Activated naive CD8-positive, alpha-beta T cell treated with anti-CD3 and anti-CD28 coated beads for 36 hours (primary cell): Measurements from ENCODE around the gene FGF18. TPM values are rescaled to one million over a fixed set of nuclear protein-coding genes. Genes with fewer than 3 reads are reported as not detected.
"Not testable (repeated sequence)": the region's sequence is repeated elsewhere in the genome, so short reads cannot be mapped to it uniquely, and the experiment has no call there.

Source experiments
- DNase-seq: peaks from one replicate; pipeline ENCODE4 v3.0.0; 2021
- H3K27ac Mint-ChIP-seq: one replicate; pipeline ENCODE4 v1.8.0; 2022; ENCODE audit warnings: mild to moderate bottlenecking, moderate library complexity, mixed read lengths
- H3K27me3 Mint-ChIP-seq: one replicate; pipeline ENCODE4 v1.8.0; 2022; ENCODE audit warnings: mild to moderate bottlenecking, mixed read lengths
- H3K36me3 Mint-ChIP-seq: one replicate; pipeline ENCODE4 v1.8.0; 2021; ENCODE audit warnings: mild to moderate bottlenecking, mixed read lengths
- H3K4me1 Mint-ChIP-seq: one replicate; pipeline ENCODE4 v1.8.0; 2021; ENCODE audit warnings: mixed read lengths
- H3K4me3 Mint-ChIP-seq: one replicate; pipeline ENCODE4 v1.8.0; 2022; ENCODE audit warnings: mild to moderate bottlenecking, moderate library complexity, mixed read lengths
- H3K9me3 Mint-ChIP-seq: one replicate; pipeline ENCODE4 v1.8.0; 2022; ENCODE audit warnings: mixed read lengths
- total RNA-seq, 2 experiments: library from RNA; stranded (reverse); gene quantifications; one replicate each; pipeline ENCODE4 v1.2.3, GENCODE V29; 2021

The FGF18 gene
- total RNA-seq, 2 experiments from 2014 or later, result 0.21 to 0.28 TPM

DNA sequence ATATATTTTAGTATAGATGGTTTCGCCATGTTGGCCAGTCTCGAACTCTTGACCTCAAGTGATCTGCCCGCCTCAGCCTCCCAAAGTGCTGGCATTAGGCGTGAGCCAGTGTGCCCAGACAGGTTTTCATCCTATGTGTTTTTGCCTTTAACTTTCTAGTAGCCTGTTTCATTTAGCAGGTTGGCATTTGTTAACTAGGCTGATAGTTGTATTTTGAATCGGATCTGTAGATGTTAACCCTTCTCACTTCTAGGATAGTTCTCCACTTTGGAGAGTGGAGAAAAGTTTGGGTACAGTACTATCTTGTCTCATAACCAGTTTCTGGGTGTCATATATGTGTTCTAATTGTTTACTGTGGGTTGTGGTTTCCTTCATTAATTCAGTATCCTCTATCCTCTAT, 7.3 kb upstream of the FGF18 start:
- Mint-ChIP-seq H3K36me3 (peaks cover 54% of the 10 kb centered on the region), H3K4me1 (peaks cover 25% of the 10 kb centered on the region), H3K27me3 (peaks cover 3% of the 10 kb centered on the region), H3K4me3 (no peak overlapping the region), H3K27ac (peak overlapping the region; percentile 35), H3K9me3 (no peaks in the 10 kb centered on the region)
- DNase-seq, result no peak

DNA sequence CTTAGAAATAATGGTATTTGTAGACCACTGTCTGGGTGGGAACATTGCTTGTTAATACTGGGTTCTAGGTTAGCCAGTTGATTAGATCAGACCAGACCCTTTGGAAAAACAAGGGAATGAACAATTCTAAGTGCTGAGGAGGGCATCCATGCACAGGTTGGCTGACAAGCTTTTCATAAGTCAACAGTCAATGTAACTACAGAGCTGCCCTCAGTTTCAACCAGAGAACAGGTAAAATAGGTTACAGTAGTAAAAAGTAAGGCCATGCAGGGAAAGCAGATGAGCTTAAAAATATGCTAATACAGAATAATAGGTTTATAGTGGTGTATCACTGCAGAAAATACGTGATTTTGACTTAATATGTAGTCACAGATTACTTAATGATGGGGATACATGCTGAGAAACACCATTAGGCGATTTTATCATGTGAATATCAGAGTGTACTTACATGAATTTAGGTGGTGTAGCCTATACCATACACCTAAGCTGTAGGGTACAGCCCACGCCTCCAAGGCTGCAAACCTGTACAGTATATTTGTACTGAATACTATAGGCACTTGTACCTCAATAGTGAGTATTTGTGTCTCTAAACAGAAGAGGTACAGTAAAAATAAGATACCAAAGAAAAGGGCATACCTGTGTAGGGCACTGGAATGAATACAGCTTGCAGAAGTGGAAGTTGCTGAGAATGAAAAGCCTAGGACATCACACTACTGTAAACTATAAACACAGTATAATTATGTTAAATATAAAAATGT, 6.1 kb upstream of the FGF18 start:
- Mint-ChIP-seq H3K27ac (peak overlapping the region; percentile 46), H3K27me3 (peaks cover 3% of the 10 kb centered on the region), H3K4me1 (peaks cover 15% of the 10 kb centered on the region), H3K4me3 (no peak overlapping the region), H3K9me3 (no peaks in the 10 kb centered on the region), H3K36me3 (peaks cover 42% of the 10 kb centered on the region)
- DNase-seq, result no peak

DNA sequence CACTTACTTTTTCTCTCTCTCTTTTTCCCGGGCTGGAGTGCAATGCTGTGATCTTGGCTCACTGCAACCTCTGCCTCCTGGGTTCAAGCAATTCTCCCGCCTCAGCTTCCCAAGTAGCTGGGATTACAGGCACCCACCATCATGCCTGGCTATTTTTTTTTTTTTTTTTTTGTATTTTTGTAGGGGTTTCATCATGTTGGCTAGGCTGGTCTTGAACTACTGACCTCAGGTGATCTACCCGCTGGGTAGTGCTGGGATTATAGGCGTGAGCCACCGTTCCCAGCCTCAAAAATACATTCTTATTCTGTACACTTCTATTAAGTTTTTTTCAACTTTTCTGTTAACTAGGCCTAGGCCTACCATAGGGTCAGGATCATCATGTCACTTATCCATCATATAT, 5.5 kb upstream of the FGF18 start:
- H3K27ac Mint-ChIP-seq, result peak overlapping the region; percentile 63
- H3K4me1 Mint-ChIP-seq, result peaks cover 17% of the 10 kb centered on the region
- H3K9me3 Mint-ChIP-seq, H3K27me3 Mint-ChIP-seq, DNase-seq, H3K4me3 Mint-ChIP-seq: not testable (repeated sequence)
- peaks cover 38% of the 10 kb centered on the region for H3K36me3 Mint-ChIP-seq

DNA sequence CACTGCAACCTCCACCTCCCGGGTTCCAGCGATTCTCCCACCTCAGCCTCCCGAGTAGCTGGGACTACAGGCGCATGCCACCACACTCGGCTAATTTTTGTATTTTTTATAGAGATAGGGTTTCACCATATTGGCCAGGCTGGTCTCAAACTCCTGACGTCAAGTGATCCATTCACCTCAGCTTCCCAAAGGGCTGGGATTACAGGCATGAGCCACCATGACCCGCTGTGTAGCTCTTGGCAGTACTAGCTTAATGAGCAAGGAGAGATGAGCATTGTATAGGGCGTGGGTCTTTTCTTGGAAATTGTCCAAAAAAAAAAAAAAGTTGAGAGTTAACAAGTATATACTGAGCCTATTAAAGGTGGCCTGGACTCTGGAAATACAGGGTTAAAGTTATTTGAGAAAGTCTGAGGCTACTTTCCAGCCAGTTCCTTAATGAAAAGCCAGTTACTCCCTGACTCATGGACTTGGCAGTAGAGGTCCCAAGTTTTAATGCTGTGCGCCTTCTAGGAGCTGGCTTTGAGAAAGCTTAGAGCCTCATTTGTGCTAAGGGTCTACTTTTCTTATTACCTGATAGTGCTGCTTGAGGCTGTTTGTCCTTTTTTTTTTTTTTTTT, 4.2 kb upstream of the FGF18 start:
- H3K4me1 Mint-ChIP-seq, result peaks cover 13% of the 10 kb centered on the region
- H3K27ac Mint-ChIP-seq, result no peak overlapping the region
- DNase-seq, result no peak
- peaks cover 30% of the 10 kb centered on the region for H3K36me3 Mint-ChIP-seq
- H3K27me3 Mint-ChIP-seq, result peaks cover 6% of the 10 kb centered on the region
- no peaks in the 10 kb centered on the region for H3K9me3 Mint-ChIP-seq
- no peak overlapping the region for H3K4me3 Mint-ChIP-seq

DNA sequence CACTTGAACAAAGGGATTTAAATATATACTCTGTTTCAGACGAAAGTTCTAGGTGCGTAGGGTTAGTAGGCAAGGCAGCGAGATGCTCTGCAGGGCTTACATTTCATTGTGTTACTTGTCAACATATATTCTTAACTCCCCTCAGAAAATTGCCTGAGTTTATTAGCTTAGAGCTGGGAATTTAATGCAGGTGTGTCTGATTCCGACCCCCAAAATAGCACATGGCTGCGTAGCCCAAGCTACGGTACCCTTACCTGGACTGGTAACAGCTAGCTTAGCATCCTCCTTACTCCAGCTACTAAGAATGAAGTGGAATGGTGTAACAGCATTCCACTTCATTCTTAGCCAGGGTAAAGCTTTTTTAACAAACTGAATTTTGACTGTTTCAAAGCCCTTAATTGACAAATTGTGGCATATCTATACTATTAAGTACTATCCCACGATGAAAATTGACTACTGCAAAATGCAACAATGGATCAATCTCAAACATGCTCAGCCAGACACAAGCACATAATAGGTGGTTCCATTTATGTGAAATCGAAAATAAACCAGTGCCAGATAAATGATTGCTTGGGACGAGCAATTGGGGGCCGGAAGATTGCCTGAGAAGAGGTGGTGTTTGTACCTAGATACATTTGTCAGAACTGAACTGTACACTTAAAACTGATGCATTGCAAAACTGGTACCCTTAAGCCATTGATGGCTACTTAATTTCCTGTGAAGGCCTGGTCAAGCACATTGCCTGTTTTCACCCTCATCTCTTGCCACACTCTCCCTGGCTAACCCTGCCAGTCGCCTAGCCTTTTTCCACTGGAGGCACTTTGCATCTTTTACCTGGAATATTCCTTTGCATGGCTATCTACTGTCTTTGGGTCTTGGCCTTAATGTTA, 3.0 kb upstream of the FGF18 start:
- Mint-ChIP-seq H3K4me3 (no peak overlapping the region), H3K27me3 (peaks cover 16% of the 10 kb centered on the region), H3K36me3 (peaks cover 19% of the 10 kb centered on the region), H3K9me3 (no peaks in the 10 kb centered on the region), H3K27ac (no peak overlapping the region), H3K4me1 (peaks cover 16% of the 10 kb centered on the region)
- no peak for DNase-seq

DNA sequence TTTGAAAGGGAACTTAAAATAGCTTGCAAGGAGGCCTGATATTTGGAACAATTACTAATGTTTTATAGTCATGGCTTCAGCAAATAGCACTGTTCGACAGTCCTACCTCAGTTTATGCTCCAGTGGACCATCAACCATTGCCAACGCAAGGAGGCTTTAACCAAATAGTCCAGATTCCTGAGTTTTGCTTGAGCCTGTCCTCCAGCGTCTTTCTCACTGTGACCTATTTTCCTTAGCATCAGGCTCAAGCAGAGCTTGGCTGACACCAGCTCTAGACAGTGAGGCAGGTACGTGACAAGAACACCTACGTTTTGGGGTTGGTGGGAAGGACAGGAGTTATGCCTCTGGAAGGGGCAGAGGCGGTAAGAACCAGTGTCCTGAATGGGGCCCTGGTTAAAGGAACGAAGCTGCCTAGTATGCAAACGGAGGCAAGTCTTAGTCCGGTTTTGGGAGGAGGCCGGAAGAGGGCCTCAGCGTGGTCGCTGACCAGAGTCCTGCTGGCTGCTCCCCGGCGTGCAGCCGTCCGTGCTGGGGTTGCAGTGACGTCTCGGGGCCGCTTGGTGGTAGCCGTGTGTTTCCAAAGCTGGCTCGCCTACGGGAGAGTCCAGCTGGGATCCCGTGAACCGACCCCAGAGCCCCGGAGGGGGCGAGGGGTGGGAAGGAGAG, 998 bp upstream of the FGF18 start:
- H3K27me3 Mint-ChIP-seq, result peaks cover 33% of the 10 kb centered on the region
- H3K9me3 Mint-ChIP-seq, result no peaks in the 10 kb centered on the region
- no peak overlapping the region for H3K27ac Mint-ChIP-seq
- H3K4me1 Mint-ChIP-seq, result peaks cover 11% of the 10 kb centered on the region
- DNase-seq, result peak; percentile 66
- H3K4me3 Mint-ChIP-seq, result peak overlapping the region; percentile 61
- peaks cover 2% of the 10 kb centered on the region for H3K36me3 Mint-ChIP-seq

DNA sequence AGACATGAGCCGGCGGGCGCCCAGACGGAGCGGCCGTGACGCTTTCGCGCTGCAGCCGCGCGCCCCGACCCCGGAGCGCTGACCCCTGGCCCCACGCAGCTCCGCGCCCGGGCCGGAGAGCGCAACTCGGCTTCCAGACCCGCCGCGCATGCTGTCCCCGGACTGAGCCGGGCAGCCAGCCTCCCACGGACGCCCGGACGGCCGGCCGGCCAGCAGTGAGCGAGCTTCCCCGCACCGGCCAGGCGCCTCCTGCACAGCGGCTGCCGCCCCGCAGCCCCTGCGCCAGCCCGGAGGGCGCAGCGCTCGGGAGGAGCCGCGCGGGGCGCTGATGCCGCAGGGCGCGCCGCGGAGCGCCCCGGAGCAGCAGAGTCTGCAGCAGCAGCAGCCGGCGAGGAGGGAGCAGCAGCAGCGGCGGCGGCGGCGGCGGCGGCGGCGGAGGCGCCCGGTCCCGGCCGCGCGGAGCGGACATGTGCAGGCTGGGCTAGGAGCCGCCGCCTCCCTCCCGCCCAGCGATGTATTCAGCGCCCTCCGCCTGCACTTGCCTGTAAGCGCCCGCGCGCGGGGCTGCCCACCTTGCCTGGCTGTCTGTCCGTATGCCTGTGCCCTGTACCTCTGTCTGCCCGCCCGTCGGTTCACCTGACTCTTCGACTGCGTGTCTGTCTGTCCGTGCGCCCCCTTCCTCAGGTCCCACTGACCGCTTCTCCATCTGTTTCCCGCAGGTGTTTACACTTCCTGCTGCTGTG, 412 bp downstream of the FGF18 start:
- Mint-ChIP-seq H3K9me3 (no peaks in the 10 kb centered on the region), H3K4me3 (peak overlapping the region; percentile 69), H3K27ac (no peak overlapping the region), H3K4me1 (peaks cover 11% of the 10 kb centered on the region), H3K27me3 (peaks cover 43% of the 10 kb centered on the region), H3K36me3 (no peaks in the 10 kb centered on the region)
- DNase-seq, result peak; percentile 56

DNA sequence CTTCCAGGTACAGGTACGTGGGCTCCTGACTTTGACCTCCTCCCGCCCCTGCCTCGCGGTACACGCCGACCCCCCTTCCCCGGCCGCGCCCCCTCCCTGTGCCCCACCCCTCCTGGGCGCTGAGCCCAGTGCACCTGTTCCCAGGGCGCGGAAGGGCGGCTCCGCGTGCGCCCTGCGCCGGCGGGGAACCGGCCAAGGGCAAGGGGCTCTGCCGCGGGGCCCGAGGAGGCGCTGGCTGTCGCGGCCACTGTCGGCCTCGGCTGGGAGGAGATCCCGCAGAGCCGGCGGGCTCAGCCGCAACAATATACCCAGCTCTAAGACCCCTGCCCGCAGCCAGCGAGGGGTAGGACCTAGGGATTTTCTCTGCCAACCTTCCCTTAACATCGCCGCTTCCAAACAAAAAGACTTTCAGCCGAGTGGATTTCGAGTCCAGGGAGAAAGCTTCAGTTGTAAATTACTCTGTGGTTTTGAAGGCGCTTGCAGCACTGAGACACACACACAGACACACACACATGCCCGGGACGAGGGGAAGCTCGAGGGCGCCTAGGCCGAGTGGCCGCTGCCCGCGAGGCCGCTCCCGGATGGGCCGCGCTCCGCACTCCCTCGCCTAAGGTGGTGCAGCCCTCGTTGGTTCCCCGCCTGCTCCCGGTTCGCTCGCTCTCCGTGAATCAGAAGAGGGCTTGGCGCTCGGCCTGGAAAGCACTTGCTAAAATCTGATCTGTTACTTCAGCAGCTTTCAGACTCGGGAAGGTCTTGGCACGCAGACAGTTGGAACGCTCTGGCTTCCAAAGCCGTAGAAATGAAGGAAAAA, 1.2 kb downstream of the FGF18 start:
- Mint-ChIP-seq H3K27ac (no peak overlapping the region), H3K4me1 (peaks cover 11% of the 10 kb centered on the region), H3K9me3 (no peaks in the 10 kb centered on the region), H3K4me3 (peak overlapping the region; percentile 69), H3K27me3 (peaks cover 43% of the 10 kb centered on the region), H3K36me3 (no peaks in the 10 kb centered on the region)
- no peak for DNase-seq

DNA sequence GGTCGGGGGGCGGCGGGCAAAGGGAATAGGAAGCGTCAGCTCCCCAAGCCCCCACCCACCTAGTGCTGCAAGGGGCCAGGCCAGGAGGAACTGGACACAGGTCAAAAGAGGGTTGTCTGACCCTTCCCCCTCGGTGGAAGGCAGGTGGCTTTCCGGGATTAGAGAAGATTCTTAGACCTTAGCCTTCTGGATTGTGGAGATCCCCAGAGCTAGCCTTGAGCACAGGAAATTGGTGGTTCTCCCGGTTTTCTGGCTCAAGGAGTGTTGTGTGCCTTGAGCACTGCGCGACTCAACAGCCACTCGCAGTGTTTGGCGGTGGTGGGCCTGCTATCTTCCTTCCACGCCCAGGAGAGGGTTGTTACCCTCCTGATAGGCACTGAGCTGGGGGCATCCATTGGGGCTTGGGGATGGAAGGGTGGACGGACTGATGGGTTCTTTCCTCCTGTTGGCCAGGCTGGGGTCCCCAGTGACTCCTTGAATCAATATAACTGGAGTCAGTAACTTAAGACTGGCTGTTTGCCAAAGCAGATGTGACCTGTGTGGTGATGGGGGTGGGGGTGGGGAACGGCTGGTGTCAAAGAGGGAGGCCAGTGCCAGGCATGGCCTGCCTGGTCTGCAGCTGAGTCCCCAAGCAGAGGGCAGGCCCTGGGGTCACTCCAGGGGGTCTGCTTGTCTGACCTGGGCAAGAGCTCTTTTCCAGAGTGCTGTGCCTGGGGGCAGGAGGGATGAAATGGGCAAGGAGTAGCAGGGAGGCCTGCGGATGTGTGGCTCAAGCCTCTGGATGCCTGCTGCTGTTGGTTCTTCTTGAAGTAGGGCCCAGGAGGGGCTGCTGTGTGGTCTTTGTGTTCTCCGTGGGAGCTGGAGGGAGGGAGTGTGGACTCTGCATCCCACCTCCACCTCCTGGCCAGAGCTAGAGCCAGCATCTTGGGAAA, 2.1 kb downstream of the FGF18 start:
- DNase-seq, result no peak
- H3K9me3 Mint-ChIP-seq, result no peaks in the 10 kb centered on the region
- no peaks in the 10 kb centered on the region for H3K36me3 Mint-ChIP-seq
- H3K4me1 Mint-ChIP-seq, result peaks cover 11% of the 10 kb centered on the region
- no peak overlapping the region for H3K4me3 Mint-ChIP-seq
- no peak overlapping the region for H3K27ac Mint-ChIP-seq
- peaks cover 43% of the 10 kb centered on the region for H3K27me3 Mint-ChIP-seq

DNA sequence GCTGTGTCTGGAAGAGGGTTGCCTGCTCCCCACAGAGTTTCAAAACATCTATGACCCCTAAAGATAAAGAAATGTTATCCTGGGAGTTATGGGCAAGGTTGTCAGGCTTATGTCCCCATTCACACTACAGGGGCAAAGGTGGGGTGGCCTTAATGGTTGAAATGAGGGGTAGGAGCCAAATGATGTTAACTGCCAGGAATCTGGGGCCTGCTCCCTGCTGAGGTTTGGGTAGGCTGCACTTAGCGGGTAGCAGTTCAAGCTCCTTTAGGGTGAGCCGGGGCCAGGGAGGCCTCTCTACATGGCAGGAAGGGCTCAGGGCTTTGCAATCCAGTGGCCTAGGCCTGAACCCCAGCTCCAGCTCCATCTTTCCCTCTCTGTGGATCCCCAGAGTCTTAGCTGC, 3.0 kb downstream of the FGF18 start:
- peaks cover 43% of the 10 kb centered on the region for H3K27me3 Mint-ChIP-seq
- DNase-seq, result no peak
- no peaks in the 10 kb centered on the region for H3K36me3 Mint-ChIP-seq
- peaks cover 11% of the 10 kb centered on the region for H3K4me1 Mint-ChIP-seq
- no peak overlapping the region for H3K27ac Mint-ChIP-seq
- H3K4me3 Mint-ChIP-seq, result no peak overlapping the region
- H3K9me3 Mint-ChIP-seq, result no peaks in the 10 kb centered on the region

DNA sequence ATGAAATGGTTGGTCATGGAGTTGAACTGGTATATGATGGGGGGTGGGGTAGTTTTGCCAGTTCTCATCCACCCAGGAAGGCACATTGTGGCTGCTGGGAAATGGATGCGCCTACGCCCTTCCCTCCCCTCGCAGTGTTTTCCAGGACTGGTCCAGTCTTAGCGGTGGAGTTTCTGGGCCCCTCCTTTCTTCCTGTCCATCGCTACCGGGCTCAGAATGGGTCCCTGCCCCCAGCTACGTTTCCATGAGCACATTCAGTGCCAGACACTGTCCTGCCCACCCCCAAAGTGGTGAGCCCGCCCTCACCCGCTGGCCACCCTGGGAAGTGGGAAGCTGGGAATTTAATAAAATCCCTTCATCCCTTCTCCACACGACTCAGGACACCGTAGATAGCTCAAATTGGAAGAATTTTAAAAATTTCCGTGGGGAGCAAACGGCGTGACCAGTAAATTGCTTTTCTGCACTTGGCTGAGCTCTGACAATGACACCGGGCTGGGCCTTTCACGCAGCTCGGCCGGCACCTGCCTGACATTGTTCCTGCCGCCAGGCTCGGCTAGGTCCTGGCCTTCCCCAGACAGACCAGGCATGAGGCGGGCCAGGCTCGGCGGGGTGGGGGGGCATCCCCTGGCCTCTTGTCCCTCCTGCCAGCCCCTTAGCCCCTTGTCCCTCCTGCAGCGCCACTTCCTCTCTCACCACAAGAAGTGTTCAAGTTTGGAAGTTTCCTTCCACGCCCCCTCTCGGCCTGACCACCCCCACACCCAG, 3.6 kb downstream of the FGF18 start:
- Mint-ChIP-seq H3K27me3 (peaks cover 43% of the 10 kb centered on the region), H3K9me3 (no peaks in the 10 kb centered on the region), H3K4me1 (peaks cover 11% of the 10 kb centered on the region), H3K4me3 (no peak overlapping the region), H3K27ac (no peak overlapping the region), H3K36me3 (no peaks in the 10 kb centered on the region)
- DNase-seq, result no peak

DNA sequence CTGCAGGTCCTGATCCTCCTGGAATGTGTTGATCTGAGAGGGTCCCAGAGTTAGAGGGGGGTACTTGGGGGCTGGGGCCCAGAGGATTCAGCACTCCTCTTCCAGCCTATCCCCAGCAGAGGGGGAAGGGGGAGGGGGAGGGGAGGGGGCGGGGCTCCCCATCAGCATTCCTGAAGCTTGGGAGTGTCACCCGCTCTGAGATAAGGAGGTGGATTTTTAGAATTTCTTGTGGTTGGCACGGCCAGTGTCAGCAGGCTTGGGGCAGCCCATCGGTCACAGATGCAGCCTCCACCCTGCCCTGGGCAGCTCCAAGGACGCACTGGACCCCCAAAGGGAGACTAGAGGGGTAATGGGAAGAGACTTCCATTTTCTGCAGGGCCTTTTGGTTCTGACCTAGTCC, 5.3 kb downstream of the FGF18 start:
- DNase-seq, result no peak
- no peaks in the 10 kb centered on the region for H3K36me3 Mint-ChIP-seq
- no peak overlapping the region for H3K27ac Mint-ChIP-seq
- H3K9me3 Mint-ChIP-seq, result no peaks in the 10 kb centered on the region
- peaks cover 7% of the 10 kb centered on the region for H3K4me1 Mint-ChIP-seq
- no peak overlapping the region for H3K4me3 Mint-ChIP-seq
- peaks cover 43% of the 10 kb centered on the region for H3K27me3 Mint-ChIP-seq
